ENCODE results near the gene REPIN1.

DNA sequence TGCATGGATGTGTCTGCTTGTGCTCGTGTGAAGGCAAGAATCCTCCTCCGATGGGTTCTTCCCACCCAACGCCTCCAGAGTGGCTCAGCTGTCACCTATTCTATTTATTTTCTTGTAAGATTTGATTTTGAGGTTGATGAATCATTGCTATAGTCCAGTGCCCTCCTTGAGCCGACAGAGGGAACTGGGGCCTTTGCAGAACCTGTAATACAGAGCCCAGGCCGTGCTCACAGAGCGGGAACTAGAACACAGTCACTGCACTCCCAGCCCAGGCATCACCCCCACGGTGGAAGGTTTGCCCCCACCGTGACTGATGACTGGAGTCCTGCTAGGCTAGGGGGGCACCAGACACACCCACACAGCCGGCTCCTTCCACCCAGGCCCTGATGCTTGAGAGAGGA lies 29.2 kb upstream of the REPIN1 start:
- TF ChIP-seq, protein P1, sequence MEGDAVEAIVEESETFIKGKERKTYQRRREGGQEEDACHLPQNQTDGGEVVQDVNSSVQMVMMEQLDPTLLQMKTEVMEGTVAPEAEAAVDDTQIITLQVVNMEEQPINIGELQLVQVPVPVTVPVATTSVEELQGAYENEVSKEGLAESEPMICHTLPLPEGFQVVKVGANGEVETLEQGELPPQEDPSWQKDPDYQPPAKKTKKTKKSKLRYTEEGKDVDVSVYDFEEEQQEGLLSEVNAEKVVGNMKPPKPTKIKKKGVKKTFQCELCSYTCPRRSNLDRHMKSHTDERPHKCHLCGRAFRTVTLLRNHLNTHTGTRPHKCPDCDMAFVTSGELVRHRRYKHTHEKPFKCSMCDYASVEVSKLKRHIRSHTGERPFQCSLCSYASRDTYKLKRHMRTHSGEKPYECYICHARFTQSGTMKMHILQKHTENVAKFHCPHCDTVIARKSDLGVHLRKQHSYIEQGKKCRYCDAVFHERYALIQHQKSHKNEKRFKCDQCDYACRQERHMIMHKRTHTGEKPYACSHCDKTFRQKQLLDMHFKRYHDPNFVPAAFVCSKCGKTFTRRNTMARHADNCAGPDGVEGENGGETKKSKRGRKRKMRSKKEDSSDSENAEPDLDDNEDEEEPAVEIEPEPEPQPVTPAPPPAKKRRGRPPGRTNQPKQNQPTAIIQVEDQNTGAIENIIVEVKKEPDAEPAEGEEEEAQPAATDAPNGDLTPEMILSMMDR (IDR thresholded peaks at IDR 0.05): no peak
- TF ChIP-seq ZFX (IDR thresholded peaks at IDR 0.05; ENCODE audit: borderline replicate concordance): no peak

All from 22Rv1 (cell line).